Measurements from ENCODE around the gene LGALS7B.

LGALS7B gene

GRCh38 chr19:38742296-38742695, 46.7 kb upstream of the LGALS7B start:
- H3K36me3 ChIP-seq (ENCODE audit: control insufficient read depth, insufficient read depth, low read length) = no peaks in the 10 kb centered on the region
- no peak for TF ChIP-seq CTCF (IDR thresholded peaks at IDR 0.05; ENCODE audit: insufficient read depth, low read length, poor library complexity, severe bottlenecking)
- no peak for DNase-seq (ENCODE audit: extremely low read depth, insufficient read length)
- no peak overlapping the region for H3K4me3 ChIP-seq (replicated peaks; ENCODE audit: low read depth, low read length)
- no peaks in the 10 kb centered on the region for H3K27me3 ChIP-seq (replicated peaks; ENCODE audit: control insufficient read depth, insufficient read depth, low read length)

GRCh38 chr19:38742906-38743305, 46.1 kb upstream of the LGALS7B start:
- H3K36me3 ChIP-seq (ENCODE audit: control insufficient read depth, insufficient read depth, low read length) = no peaks in the 10 kb centered on the region
- H3K27me3 ChIP-seq (replicated peaks; ENCODE audit: control insufficient read depth, insufficient read depth, low read length) = no peaks in the 10 kb centered on the region
- H3K4me3 ChIP-seq (replicated peaks; ENCODE audit: low read depth, low read length) = no peak overlapping the region
- no peak for TF ChIP-seq CTCF (IDR thresholded peaks at IDR 0.05; ENCODE audit: insufficient read depth, low read length, poor library complexity, severe bottlenecking)
- no peak for DNase-seq (ENCODE audit: extremely low read depth, insufficient read length)

GRCh38 chr19:38743394-38744297, 45.4 kb upstream of the LGALS7B start:
- no peak for DNase-seq (ENCODE audit: extremely low read depth, insufficient read length)
- no peaks in the 10 kb centered on the region for H3K36me3 ChIP-seq (ENCODE audit: control insufficient read depth, insufficient read depth, low read length)
- TF ChIP-seq CTCF (IDR thresholded peaks at IDR 0.05; ENCODE audit: insufficient read depth, low read length, poor library complexity, severe bottlenecking) = no peak
- no peaks in the 10 kb centered on the region for H3K27me3 ChIP-seq (replicated peaks; ENCODE audit: control insufficient read depth, insufficient read depth, low read length)
- H3K4me3 ChIP-seq (replicated peaks; ENCODE audit: low read depth, low read length) = no peak overlapping the region

GRCh38 chr19:38744298-38744681, 44.7 kb upstream of the LGALS7B start, which contains the start of gene CAPN12:
Gene CAPN12, minus strand, starts transcription at chr19:38744474. Its CDS starts 309 bp downstream, at chr19:38744165.
- Histone ChIP-seq H3K4me3 (replicated peaks; ENCODE audit: low read depth, low read length) (no peak within 1 kb of the TSS), H3K36me3 (ENCODE audit: control insufficient read depth, insufficient read depth, low read length) (no peaks in the 10 kb centered on the region), H3K27me3 (replicated peaks; ENCODE audit: control insufficient read depth, insufficient read depth, low read length) (no peaks in the 10 kb centered on the region)
- TF ChIP-seq CTCF (IDR thresholded peaks at IDR 0.05; ENCODE audit: insufficient read depth, low read length, poor library complexity, severe bottlenecking) = no peak
- no peak for DNase-seq (ENCODE audit: extremely low read depth, insufficient read length)

- DNase-seq (ENCODE audit: extremely low read depth, insufficient read length) = no peak
- no peak for TF ChIP-seq CTCF (IDR thresholded peaks at IDR 0.05; ENCODE audit: insufficient read depth, low read length, poor library complexity, severe bottlenecking)
Measured at GRCh38 chr19:38744874-38745273, 44.1 kb upstream of the LGALS7B start.

More at GRCh38 chr19:38744874-38745273, 44.1 kb upstream of the LGALS7B start:
- Histone ChIP-seq H3K36me3 (ENCODE audit: control insufficient read depth, insufficient read depth, low read length) (no peaks in the 10 kb centered on the region), H3K4me3 (replicated peaks; ENCODE audit: low read depth, low read length) (no peak overlapping the region), H3K27me3 (replicated peaks; ENCODE audit: control insufficient read depth, insufficient read depth, low read length) (no peaks in the 10 kb centered on the region)
